ENCODE results near the gene MYCBP. TPM values are rescaled to one million over a fixed set of nuclear protein-coding genes. Genes with fewer than 3 reads are reported as not detected.
A peak's percentile ranks its signal among the peaks of the same experiment; 100 is the strongest.

Gene MYCBP
- total and polyA plus RNA-seq, 2 of the 13 experiments (the other 11 are each of a cell fraction or from before 2014, with no cell fraction given) = 11.4 to 30.4 TPM

DNA sequence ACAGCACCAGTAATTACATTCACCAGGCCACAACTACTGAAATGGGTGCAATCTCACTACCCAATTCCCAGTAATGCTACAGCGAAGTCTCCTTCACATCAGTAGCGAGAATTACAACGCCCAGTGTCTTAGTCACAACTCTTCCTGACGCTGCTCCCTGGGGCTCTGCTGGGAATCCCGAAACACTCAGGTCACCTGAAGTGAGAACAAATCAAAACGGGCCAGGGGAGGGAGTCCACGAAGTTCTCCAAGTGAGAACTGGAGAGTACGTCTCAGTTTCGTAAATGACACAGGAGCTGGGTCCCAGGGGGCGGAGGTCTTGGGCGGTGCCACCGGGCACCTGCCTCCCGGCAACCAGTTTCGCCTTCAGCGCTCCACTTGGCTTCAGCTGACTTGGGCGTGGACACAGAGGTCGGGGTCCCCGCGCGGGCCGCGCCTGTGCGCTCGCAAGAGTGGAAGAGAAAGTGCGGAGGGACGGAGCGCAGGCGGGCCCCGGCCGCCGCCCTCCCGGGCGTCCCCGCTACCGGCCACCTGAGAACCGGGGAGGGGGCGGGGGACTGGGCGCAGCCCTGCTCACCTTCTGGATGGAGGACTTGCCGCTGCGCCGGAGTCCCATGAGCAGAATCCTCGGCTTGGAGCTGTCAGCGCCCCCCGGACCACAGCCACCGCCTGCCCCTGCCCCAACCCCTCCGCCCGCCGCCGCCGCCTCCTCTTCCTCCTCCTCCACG lies 14.2 kb downstream of the MYCBP start (continued):
- TF ChIP-seq, protein P1, sequence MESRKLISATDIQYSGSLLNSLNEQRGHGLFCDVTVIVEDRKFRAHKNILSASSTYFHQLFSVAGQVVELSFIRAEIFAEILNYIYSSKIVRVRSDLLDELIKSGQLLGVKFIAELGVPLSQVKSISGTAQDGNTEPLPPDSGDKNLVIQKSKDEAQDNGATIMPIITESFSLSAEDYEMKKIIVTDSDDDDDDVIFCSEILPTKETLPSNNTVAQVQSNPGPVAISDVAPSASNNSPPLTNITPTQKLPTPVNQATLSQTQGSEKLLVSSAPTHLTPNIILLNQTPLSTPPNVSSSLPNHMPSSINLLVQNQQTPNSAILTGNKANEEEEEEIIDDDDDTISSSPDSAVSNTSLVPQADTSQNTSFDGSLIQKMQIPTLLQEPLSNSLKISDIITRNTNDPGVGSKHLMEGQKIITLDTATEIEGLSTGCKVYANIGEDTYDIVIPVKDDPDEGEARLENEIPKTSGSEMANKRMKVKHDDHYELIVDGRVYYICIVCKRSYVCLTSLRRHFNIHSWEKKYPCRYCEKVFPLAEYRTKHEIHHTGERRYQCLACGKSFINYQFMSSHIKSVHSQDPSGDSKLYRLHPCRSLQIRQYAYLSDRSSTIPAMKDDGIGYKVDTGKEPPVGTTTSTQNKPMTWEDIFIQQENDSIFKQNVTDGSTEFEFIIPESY (CRISPR knock-in tag; IDR thresholded peaks at IDR 0.05) = no peak
- TF ChIP-seq ZNF605 (CRISPR knock-in tag; IDR thresholded peaks at IDR 0.05) = no peak
- TF ChIP-seq ZNF501 (CRISPR knock-in tag; IDR thresholded peaks at IDR 0.05) = 0 out of 2 replicates have a peak, but pooled peaks have one; percentile 29
- TF ChIP-seq, protein P2, sequence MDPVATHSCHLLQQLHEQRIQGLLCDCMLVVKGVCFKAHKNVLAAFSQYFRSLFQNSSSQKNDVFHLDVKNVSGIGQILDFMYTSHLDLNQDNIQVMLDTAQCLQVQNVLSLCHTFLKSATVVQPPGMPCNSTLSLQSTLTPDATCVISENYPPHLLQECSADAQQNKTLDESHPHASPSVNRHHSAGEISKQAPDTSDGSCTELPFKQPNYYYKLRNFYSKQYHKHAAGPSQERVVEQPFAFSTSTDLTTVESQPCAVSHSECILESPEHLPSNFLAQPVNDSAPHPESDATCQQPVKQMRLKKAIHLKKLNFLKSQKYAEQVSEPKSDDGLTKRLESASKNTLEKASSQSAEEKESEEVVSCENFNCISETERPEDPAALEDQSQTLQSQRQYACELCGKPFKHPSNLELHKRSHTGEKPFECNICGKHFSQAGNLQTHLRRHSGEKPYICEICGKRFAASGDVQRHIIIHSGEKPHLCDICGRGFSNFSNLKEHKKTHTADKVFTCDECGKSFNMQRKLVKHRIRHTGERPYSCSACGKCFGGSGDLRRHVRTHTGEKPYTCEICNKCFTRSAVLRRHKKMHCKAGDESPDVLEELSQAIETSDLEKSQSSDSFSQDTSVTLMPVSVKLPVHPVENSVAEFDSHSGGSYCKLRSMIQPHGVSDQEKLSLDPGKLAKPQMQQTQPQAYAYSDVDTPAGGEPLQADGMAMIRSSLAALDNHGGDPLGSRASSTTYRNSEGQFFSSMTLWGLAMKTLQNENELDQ (CRISPR knock-in tag; IDR thresholded peaks at IDR 0.05; ENCODE audit: borderline replicate concordance) = no peak
- TF ChIP-seq, protein P3, sequence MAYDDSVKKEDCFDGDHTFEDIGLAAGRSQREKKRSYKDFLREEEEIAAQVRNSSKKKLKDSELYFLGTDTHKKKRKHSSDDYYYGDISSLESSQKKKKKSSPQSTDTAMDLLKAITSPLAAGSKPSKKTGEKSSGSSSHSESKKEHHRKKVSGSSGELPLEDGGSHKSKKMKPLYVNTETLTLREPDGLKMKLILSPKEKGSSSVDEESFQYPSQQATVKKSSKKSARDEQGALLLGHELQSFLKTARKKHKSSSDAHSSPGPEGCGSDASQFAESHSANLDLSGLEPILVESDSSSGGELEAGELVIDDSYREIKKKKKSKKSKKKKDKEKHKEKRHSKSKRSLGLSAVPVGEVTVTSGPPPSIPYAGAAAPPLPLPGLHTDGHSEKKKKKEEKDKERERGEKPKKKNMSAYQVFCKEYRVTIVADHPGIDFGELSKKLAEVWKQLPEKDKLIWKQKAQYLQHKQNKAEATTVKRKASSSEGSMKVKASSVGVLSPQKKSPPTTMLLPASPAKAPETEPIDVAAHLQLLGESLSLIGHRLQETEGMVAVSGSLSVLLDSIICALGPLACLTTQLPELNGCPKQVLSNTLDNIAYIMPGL (CRISPR knock-in tag; IDR thresholded peaks at IDR 0.05; ENCODE audit: borderline replicate concordance in 1 of 2, low read depth in 1 of 2) = peak in 1 of 2 experiments; percentile 34; a peak in 1 of 4 replicates
- TF ChIP-seq, protein P4, sequence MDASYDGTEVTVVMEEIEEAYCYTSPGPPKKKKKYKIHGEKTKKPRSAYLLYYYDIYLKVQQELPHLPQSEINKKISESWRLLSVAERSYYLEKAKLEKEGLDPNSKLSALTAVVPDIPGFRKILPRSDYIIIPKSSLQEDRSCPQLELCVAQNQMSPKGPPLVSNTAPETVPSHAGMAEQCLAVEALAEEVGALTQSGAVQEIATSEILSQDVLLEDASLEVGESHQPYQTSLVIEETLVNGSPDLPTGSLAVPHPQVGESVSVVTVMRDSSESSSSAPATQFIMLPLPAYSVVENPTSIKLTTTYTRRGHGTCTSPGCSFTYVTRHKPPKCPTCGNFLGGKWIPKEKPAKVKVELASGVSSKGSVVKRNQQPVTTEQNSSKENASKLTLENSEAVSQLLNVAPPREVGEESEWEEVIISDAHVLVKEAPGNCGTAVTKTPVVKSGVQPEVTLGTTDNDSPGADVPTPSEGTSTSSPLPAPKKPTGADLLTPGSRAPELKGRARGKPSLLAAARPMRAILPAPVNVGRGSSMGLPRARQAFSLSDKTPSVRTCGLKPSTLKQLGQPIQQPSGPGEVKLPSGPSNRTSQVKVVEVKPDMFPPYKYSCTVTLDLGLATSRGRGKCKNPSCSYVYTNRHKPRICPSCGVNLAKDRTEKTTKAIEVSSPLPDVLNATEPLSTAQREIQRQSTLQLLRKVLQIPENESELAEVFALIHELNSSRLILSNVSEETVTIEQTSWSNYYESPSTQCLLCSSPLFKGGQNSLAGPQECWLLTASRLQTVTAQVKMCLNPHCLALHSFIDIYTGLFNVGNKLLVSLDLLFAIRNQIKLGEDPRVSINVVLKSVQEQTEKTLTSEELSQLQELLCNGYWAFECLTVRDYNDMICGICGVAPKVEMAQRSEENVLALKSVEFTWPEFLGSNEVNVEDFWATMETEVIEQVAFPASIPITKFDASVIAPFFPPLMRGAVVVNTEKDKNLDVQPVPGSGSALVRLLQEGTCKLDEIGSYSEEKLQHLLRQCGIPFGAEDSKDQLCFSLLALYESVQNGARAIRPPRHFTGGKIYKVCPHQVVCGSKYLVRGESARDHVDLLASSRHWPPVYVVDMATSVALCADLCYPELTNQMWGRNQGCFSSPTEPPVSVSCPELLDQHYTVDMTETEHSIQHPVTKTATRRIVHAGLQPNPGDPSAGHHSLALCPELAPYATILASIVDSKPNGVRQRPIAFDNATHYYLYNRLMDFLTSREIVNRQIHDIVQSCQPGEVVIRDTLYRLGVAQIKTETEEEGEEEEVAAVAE (CRISPR knock-in tag; IDR thresholded peaks at IDR 0.05; ENCODE audit: borderline replicate concordance) = no peak
- no peak for TF ChIP-seq CENPT (CRISPR knock-in tag; IDR thresholded peaks at IDR 0.05; ENCODE audit: low read depth)
- TF ChIP-seq, protein P5, sequence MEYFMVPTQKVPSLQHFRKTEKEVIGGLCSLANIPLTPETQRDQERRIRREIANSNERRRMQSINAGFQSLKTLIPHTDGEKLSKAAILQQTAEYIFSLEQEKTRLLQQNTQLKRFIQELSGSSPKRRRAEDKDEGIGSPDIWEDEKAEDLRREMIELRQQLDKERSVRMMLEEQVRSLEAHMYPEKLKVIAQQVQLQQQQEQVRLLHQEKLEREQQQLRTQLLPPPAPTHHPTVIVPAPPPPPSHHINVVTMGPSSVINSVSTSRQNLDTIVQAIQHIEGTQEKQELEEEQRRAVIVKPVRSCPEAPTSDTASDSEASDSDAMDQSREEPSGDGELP (IDR thresholded peaks at IDR 0.05; ENCODE audit: borderline replicate concordance, low read depth) = peak; percentile 67; the same call in 1 of the 2 replicates
- no peak for TF ChIP-seq FLYWCH1 (CRISPR knock-in tag; IDR thresholded peaks at IDR 0.05)
- peak; percentile 33; the same call in 1 of the 2 replicates for TF ChIP-seq HOXA5 (CRISPR knock-in tag; IDR thresholded peaks at IDR 0.05)
- 0 out of 2 replicates have a peak, but pooled peaks have one; percentile 34 for TF ChIP-seq KDM4B (CRISPR knock-in tag; IDR thresholded peaks at IDR 0.05)
- TF ChIP-seq ZNF367 (CRISPR knock-in tag; IDR thresholded peaks at IDR 0.05; ENCODE audit: borderline replicate concordance) = 0 out of 2 replicates have a peak, but pooled peaks have one; percentile 51

Measured in HepG2 (cell line).